ENCODE data around the gene B4GALNT4.

Gene B4GALNT4

DNA sequence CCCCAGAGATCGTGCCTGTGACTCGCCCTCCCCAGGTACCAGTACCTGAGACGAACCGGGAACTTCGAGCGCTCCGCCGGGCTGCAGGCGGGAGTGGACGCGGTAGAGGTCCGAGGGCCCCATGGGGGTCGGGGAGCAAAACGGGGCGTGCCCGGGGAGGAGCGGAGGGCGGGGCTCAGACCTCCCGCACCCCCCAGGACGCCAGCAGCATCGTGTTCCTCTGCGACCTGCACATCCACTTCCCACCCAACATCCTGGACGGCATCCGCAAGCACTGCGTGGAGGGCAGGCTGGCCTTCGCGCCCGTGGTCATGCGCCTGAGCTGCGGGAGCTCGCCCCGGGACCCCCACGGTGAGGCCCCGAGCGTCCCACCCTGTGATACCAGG lies 10.8 kb downstream of the B4GALNT4 start:
- Histone ChIP-seq H2AFZ (ENCODE audit: low read depth, low read length) (no peak overlapping the region), H3K27me3 (ENCODE audit: insufficient read depth, low read length, poor library complexity) (no peaks in the 10 kb centered on the region), H4K20me1 (ENCODE audit: insufficient read depth, low read length) (no peaks in the 10 kb centered on the region), H3K36me3 (ENCODE audit: insufficient read depth, low read length) (no peaks in the 10 kb centered on the region), H3K79me2 (ENCODE audit: insufficient read depth, low read length) (no peaks in the 10 kb centered on the region), H3K27ac (ENCODE audit: low read length) (no peak overlapping the region), H3K4me1 (ENCODE audit: insufficient read depth, low read length) (no peaks in the 10 kb centered on the region), H3K4me3 (ENCODE audit: low read depth in 1 of 2, low read length in 2 of 2) (no peak overlapping the region), H3K4me2 (ENCODE audit: insufficient read depth, low read length) (no peak overlapping the region), H3K9ac (ENCODE audit: low read depth, low read length) (no peak overlapping the region), H3K9me3 (ENCODE audit: insufficient read depth, low read length, severe bottlenecking) (no peaks in the 10 kb centered on the region)
- DNase-seq: no peak
- TF ChIP-seq CTCF (IDR thresholded peaks at IDR 0.05; ENCODE audit: borderline replicate concordance, extremely low read depth, low read length, poor library complexity, severe bottlenecking): no peak
- no peak for TF ChIP-seq EZH2 (IDR thresholded peaks at IDR 0.05; ENCODE audit: borderline replicate concordance, low read depth, low read length, severe bottlenecking)
- no peak for ATAC-seq (ENCODE audit: insufficient read depth, low read depth)

GRCh38 chr11:380491-380890 lies 11.2 kb downstream of the B4GALNT4 start:
- Histone ChIP-seq H3K9ac (ENCODE audit: low read depth, low read length) (no peak overlapping the region), H2AFZ (ENCODE audit: low read depth, low read length) (no peak overlapping the region), H3K9me3 (ENCODE audit: insufficient read depth, low read length, severe bottlenecking) (no peaks in the 10 kb centered on the region), H3K36me3 (ENCODE audit: insufficient read depth, low read length) (no peaks in the 10 kb centered on the region), H3K27ac (ENCODE audit: low read length) (no peak overlapping the region), H3K79me2 (ENCODE audit: insufficient read depth, low read length) (no peaks in the 10 kb centered on the region), H3K27me3 (ENCODE audit: insufficient read depth, low read length, poor library complexity) (no peaks in the 10 kb centered on the region), H3K4me1 (ENCODE audit: insufficient read depth, low read length) (no peaks in the 10 kb centered on the region), H3K4me2 (ENCODE audit: insufficient read depth, low read length) (no peak overlapping the region), H4K20me1 (ENCODE audit: insufficient read depth, low read length) (no peaks in the 10 kb centered on the region), H3K4me3 (ENCODE audit: low read depth in 1 of 2, low read length in 2 of 2) (no peak overlapping the region)
- no peak for DNase-seq
- TF ChIP-seq EZH2 (IDR thresholded peaks at IDR 0.05; ENCODE audit: borderline replicate concordance, low read depth, low read length, severe bottlenecking) (no peak), CTCF (IDR thresholded peaks at IDR 0.05; ENCODE audit: borderline replicate concordance, extremely low read depth, low read length, poor library complexity, severe bottlenecking) (no peak)
- no peak for ATAC-seq (ENCODE audit: insufficient read depth, low read depth)

DNA sequence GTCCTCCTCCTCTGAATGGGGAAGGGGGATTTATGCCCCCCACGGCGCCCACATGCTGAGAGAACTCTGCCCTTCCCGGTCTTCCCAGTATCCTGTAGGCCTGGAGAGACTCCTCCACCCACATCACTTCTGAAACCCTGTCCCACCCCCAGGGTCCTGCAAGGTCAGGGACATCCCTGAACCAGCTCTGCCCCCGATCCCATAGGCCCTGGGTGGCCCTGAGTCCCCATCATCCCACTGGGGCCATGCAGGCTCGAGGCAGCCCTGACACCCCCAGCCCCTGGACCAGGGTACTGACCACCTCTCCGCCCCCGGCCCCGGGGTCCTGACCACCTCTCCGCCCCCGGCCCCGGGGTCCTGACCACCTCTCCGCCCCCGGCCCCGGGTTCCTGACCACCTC lies 11.7 kb downstream of the B4GALNT4 start:
- no peak for DNase-seq
- Histone ChIP-seq H3K79me2 (ENCODE audit: insufficient read depth, low read length) (no peaks in the 10 kb centered on the region), H3K9ac (ENCODE audit: low read depth, low read length) (no peak overlapping the region), H3K27ac (ENCODE audit: low read length) (no peak overlapping the region), H4K20me1 (ENCODE audit: insufficient read depth, low read length) (no peaks in the 10 kb centered on the region), H3K4me3 (ENCODE audit: low read depth in 1 of 2, low read length in 2 of 2) (no peak overlapping the region), H3K27me3 (ENCODE audit: insufficient read depth, low read length, poor library complexity) (no peaks in the 10 kb centered on the region), H2AFZ (ENCODE audit: low read depth, low read length) (no peak overlapping the region), H3K36me3 (ENCODE audit: insufficient read depth, low read length) (no peaks in the 10 kb centered on the region), H3K4me2 (ENCODE audit: insufficient read depth, low read length) (no peak overlapping the region), H3K9me3 (ENCODE audit: insufficient read depth, low read length, severe bottlenecking) (peaks cover 2% of the 10 kb centered on the region), H3K4me1 (ENCODE audit: insufficient read depth, low read length) (no peaks in the 10 kb centered on the region)
- TF ChIP-seq EZH2 (IDR thresholded peaks at IDR 0.05; ENCODE audit: borderline replicate concordance, low read depth, low read length, severe bottlenecking): no peak
- TF ChIP-seq CTCF (IDR thresholded peaks at IDR 0.05; ENCODE audit: borderline replicate concordance, extremely low read depth, low read length, poor library complexity, severe bottlenecking): no peak
- no peak for ATAC-seq (ENCODE audit: insufficient read depth, low read depth)

- Histone ChIP-seq H3K27me3 (ENCODE audit: insufficient read depth, low read length, poor library complexity) (no peaks in the 10 kb centered on the region), H3K9ac (ENCODE audit: low read depth, low read length) (no peak overlapping the region), H3K4me3 (ENCODE audit: low read depth in 1 of 2, low read length in 2 of 2) (no peak overlapping the region), H3K36me3 (ENCODE audit: insufficient read depth, low read length) (no peaks in the 10 kb centered on the region), H3K4me2 (ENCODE audit: insufficient read depth, low read length) (no peak overlapping the region), H3K27ac (ENCODE audit: low read length) (no peak overlapping the region), H4K20me1 (ENCODE audit: insufficient read depth, low read length) (no peaks in the 10 kb centered on the region), H3K9me3 (ENCODE audit: insufficient read depth, low read length, severe bottlenecking) (peaks cover 7% of the 10 kb centered on the region), H3K79me2 (ENCODE audit: insufficient read depth, low read length) (no peaks in the 10 kb centered on the region), H3K4me1 (ENCODE audit: insufficient read depth, low read length) (no peaks in the 10 kb centered on the region), H2AFZ (ENCODE audit: low read depth, low read length) (no peak overlapping the region)
- DNase-seq: no peak
- ATAC-seq (ENCODE audit: insufficient read depth, low read depth): no peak
- no peak for TF ChIP-seq EZH2 (IDR thresholded peaks at IDR 0.05; ENCODE audit: borderline replicate concordance, low read depth, low read length, severe bottlenecking)
- no peak for TF ChIP-seq CTCF (IDR thresholded peaks at IDR 0.05; ENCODE audit: borderline replicate concordance, extremely low read depth, low read length, poor library complexity, severe bottlenecking)
Measured at GRCh38 chr11:381501-382072, 12.3 kb downstream of the B4GALNT4 start.

All from DND-41 (cell line).